ENCODE results near the gene HECTD4. TPM values are rescaled to one million over a fixed set of nuclear protein-coding genes. Genes with fewer than 3 reads are reported as not detected.

HECTD4 gene
- total RNA-seq, 1 experiment from 2014 or later: 31.2 TPM

DNA sequence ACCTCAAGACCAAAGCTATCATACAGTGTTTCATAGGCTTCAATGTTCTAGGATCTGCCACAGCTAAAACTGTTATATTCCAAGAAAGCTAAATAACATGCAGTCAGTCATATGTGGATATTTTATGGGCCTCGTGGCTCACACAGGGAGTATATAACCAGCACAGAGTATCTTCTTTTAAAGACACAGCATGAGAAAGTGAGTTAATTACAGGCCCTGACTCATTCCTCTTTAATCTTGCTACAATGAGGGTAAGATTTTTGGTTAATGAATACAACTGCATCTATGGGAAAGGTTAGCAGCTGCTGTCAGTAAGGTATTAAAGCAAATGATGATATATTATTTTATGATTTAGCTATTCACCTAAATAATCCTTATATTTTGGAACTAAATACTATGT, 145.8 kb downstream of the HECTD4 start:
- Histone ChIP-seq H3K4me1 (ENCODE audit: control insufficient read depth in 1 of 2, insufficient read depth in 2 of 2, low read length in 2 of 2) (no peaks in the 10 kb centered on the region), H3K9ac (ENCODE audit: low read length) (no peak overlapping the region), H3K79me2 (ENCODE audit: insufficient read depth, low read length) (no peaks in the 10 kb centered on the region), H3K9me2 (ENCODE audit: insufficient read depth) (no peaks in the 10 kb centered on the region), H3K27me3 (ENCODE audit: insufficient read depth, low read length) (no peaks in the 10 kb centered on the region), H3K36me3 (ENCODE audit: control insufficient read depth in 1 of 2, insufficient read depth in 2 of 2, low read length in 2 of 2) (peaks cover 0 to 16% of the 10 kb centered on the region in 2 experiments; a peak in 2 of 4 replicates), H4K20me1 (ENCODE audit: insufficient read depth) (no peaks in the 10 kb centered on the region), H3K4me2 (ENCODE audit: low read length) (no peak overlapping the region), H3K9me3 (ENCODE audit: control insufficient read depth in 1 of 2, insufficient read depth in 1 of 2, low read depth in 1 of 2, low read length in 2 of 2) (no peaks in the 10 kb centered on the region), H2AFZ (ENCODE audit: low read depth, low read length, poor library complexity, severe bottlenecking) (no peak overlapping the region), H3K27ac (ENCODE audit: low read depth, low read length) (no peak overlapping the region), H3K4me3 (replicated peaks in 1 of 2; ENCODE audit: low read depth in 1 of 2, low read length in 2 of 2) (no peak overlapping the region)
- BruUV-seq (replicated peaks): no TSS peak
- RAD21 ChIA-PET (ENCODE audit: low non-redundant PET in 1 of 2, low total read pairs in 2 of 2, uncharacterized antibody in 2 of 2, unreplicated experiment in 2 of 2): no interaction called here
- ATAC-seq (no peak), DNase-seq (ENCODE audit: low read depth, low spot score) (no peak)
- POLR2A ChIA-PET: no interaction called here
- intact Hi-C loops (cut with micrococcal nuclease): no loop called here
- CTCF ChIA-PET: no interaction called here
- TF ChIP-seq JUND (IDR thresholded peaks at IDR 0.05) (no peak), POLR2AphosphoS5 (IDR thresholded peaks at IDR 0.05; ENCODE audit: low read depth, low read length) (no peak)

DNA sequence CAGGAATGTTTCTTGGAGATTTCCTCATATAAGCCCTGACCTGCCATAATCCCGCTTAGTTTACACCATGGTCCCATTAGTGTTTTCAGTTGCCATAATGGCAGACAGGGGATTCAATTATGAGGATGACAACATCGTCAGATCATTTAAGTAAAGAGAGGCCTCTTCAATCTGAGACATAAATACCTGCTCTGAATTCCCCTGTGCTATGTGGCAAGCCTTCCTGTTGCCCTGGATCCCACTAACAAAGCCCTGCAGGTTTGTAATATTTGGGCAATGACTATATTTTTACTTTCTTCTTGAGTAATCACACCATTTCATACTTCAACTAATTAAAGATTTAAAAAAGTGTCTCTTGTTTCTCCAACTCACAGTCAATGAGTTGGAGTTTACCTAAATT, 147.9 kb downstream of the HECTD4 start:
- no peak overlapping the region for H2AFZ ChIP-seq (ENCODE audit: low read depth, low read length, poor library complexity, severe bottlenecking)
- RAD21 ChIA-PET (ENCODE audit: low non-redundant PET in 1 of 2, low total read pairs in 2 of 2, uncharacterized antibody in 2 of 2, unreplicated experiment in 2 of 2): no interaction called here
- no peaks in the 10 kb centered on the region for H3K79me2 ChIP-seq (ENCODE audit: insufficient read depth, low read length)
- no peaks in the 10 kb centered on the region for H4K20me1 ChIP-seq (ENCODE audit: insufficient read depth)
- no peak overlapping the region for H3K27ac ChIP-seq (ENCODE audit: low read depth, low read length)
- no peaks in the 10 kb centered on the region for H3K4me1 ChIP-seq (ENCODE audit: control insufficient read depth in 1 of 2, insufficient read depth in 2 of 2, low read length in 2 of 2)
- H3K9ac ChIP-seq (ENCODE audit: low read length): no peak overlapping the region
- DNase-seq (ENCODE audit: low read depth, low spot score) (no peak), ATAC-seq (no peak)
- intact Hi-C loops (cut with micrococcal nuclease): no loop called here
- no peak for TF ChIP-seq SRF (IDR thresholded peaks at IDR 0.05; ENCODE audit: low read depth)
- TF ChIP-seq FOSL1 (IDR thresholded peaks at IDR 0.05; ENCODE audit: low read depth): no peak
- H3K4me3 ChIP-seq (replicated peaks in 1 of 2; ENCODE audit: low read depth in 1 of 2, low read length in 2 of 2): no peak overlapping the region
- no peak overlapping the region for H3K4me2 ChIP-seq (ENCODE audit: low read length)
- BruUV-seq (replicated peaks): no TSS peak
- CTCF ChIA-PET: no interaction called here
- H3K36me3 ChIP-seq (ENCODE audit: control insufficient read depth in 1 of 2, insufficient read depth in 2 of 2, low read length in 2 of 2): peaks cover 6 to 21% of the 10 kb centered on the region in 2 experiments; a peak in 3 of 4 replicates
- no peaks in the 10 kb centered on the region for H3K9me2 ChIP-seq (ENCODE audit: insufficient read depth)
- POLR2A ChIA-PET: no interaction called here
- H3K9me3 ChIP-seq (ENCODE audit: control insufficient read depth in 1 of 2, insufficient read depth in 1 of 2, low read depth in 1 of 2, low read length in 2 of 2): no peaks in the 10 kb centered on the region
- H3K27me3 ChIP-seq (ENCODE audit: insufficient read depth, low read length): no peaks in the 10 kb centered on the region

DNA sequence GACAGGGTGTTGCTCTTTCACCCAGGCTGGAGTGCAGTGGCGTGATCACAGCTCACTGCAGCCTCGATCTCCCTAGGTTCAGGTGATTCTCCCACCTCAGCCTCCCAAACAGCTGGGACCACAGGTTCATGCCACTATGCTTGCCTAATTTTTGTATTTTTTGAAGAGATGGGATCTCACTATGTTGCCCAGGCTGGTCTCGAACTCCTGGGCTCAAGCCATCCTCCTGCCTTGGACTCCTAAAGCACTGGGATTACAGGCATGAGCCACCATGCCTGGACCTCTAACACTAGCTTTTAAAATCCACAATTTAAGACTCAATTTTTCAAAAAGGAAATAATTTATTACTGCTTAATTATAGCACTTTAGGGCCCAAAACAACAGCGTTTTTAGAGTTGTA, 149.0 kb downstream of the HECTD4 start:
- BruUV-seq (replicated peaks): no TSS peak
- Histone ChIP-seq H3K9ac (ENCODE audit: low read length) (no peak overlapping the region), H3K79me2 (ENCODE audit: insufficient read depth, low read length) (no peaks in the 10 kb centered on the region), H3K36me3 (ENCODE audit: control insufficient read depth in 1 of 2, insufficient read depth in 2 of 2, low read length in 2 of 2) (peaks cover 8 to 23% of the 10 kb centered on the region in 2 experiments; a peak in 3 of 4 replicates), H2AFZ (ENCODE audit: low read depth, low read length, poor library complexity, severe bottlenecking) (no peak overlapping the region), H3K4me3 (replicated peaks in 1 of 2; ENCODE audit: low read depth in 1 of 2, low read length in 2 of 2) (no peak overlapping the region), H3K27me3 (ENCODE audit: insufficient read depth, low read length) (no peaks in the 10 kb centered on the region), H3K9me3 (ENCODE audit: control insufficient read depth in 1 of 2, insufficient read depth in 1 of 2, low read depth in 1 of 2, low read length in 2 of 2) (no peaks in the 10 kb centered on the region), H4K20me1 (ENCODE audit: insufficient read depth) (no peaks in the 10 kb centered on the region), H3K9me2 (ENCODE audit: insufficient read depth) (no peaks in the 10 kb centered on the region), H3K4me1 (ENCODE audit: control insufficient read depth in 1 of 2, insufficient read depth in 2 of 2, low read length in 2 of 2) (no peaks in the 10 kb centered on the region), H3K27ac (ENCODE audit: low read depth, low read length) (no peak overlapping the region), H3K4me2 (ENCODE audit: low read length) (no peak overlapping the region)
- TF ChIP-seq, protein P1, sequence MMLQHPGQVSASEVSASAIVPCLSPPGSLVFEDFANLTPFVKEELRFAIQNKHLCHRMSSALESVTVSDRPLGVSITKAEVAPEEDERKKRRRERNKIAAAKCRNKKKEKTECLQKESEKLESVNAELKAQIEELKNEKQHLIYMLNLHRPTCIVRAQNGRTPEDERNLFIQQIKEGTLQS (IDR thresholded peaks at IDR 0.05): no peak
- TF ChIP-seq SP1 (IDR thresholded peaks at IDR 0.05; ENCODE audit: low read depth) (no peak), ELF1 (IDR thresholded peaks at IDR 0.05; ENCODE audit: borderline replicate concordance, low read depth) (no peak), YY1 (IDR thresholded peaks at IDR 0.05; ENCODE audit: extremely low read depth, insufficient replicate concordance, low read depth, low read length) (no peak), POLR2A (IDR thresholded peaks at IDR 0.05; ENCODE audit: borderline replicate concordance, extremely low read depth, insufficient read depth, insufficient read length) (no peak), EGR1 (IDR thresholded peaks at IDR 0.05; ENCODE audit: low read depth) (no peak), FOSL1 (IDR thresholded peaks at IDR 0.05; ENCODE audit: low read depth) (no peak), CBX3 (IDR thresholded peaks at IDR 0.05; ENCODE audit: low read depth) (no peak)
- intact Hi-C loops (cut with micrococcal nuclease): no loop called here
- CTCF ChIA-PET: no interaction called here
- DNase-seq (ENCODE audit: low read depth, low spot score): no peak
- ATAC-seq: no peak
- POLR2A ChIA-PET: no interaction called here
- RAD21 ChIA-PET (ENCODE audit: low non-redundant PET in 1 of 2, low total read pairs in 2 of 2, uncharacterized antibody in 2 of 2, unreplicated experiment in 2 of 2): no interaction called here
